ENCODE measurements around the gene HDLBP. TPM values are rescaled to one million over a fixed set of nuclear protein-coding genes. Genes with fewer than 3 reads are reported as not detected.

The HDLBP gene
- total RNA-seq, 1 experiment from 2014 or later, result 510 TPM

DNA sequence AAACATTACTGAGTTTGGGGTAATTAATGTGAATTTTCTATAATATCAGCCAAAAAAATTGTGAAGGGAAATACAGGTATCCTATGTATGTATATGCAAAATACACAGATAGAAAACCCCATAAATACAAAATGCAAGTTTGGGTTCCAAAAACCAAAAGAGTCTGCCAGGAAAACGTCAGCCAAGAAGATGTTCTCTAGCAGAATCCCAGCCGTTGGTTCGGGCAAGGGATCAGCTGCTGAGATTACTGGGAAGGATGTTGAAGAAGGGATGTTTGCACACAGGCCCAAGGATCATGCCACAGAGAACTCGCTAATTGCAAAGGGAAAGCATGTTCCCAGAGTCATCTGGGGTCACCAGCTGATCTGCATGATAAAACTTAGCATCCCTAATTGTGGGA is 136.5 kb downstream of the HDLBP start:
- ChIA-PET CTCF (no interaction called here), POLR2A (ENCODE audit: low non-redundant PET) (no interaction called here)
- intact Hi-C loops (cut with micrococcal nuclease; ENCODE audit: unreplicated experiment), result no loop called here
- no TSS peak for BruUV-seq (replicated peaks)
- Histone ChIP-seq H3K27me3 (replicated peaks; ENCODE audit: insufficient read depth, low read depth, low read length, poor library complexity) (no peaks in the 10 kb centered on the region), H3K4me1 (ENCODE audit: insufficient read depth, low read length, poor library complexity, severe bottlenecking) (no peaks in the 10 kb centered on the region), H3K4me3 (ENCODE audit: low read depth, low read length, poor library complexity, severe bottlenecking) (no peak overlapping the region), H3K27ac (ENCODE audit: low read depth, low read length, poor library complexity, severe bottlenecking) (no peak overlapping the region), H3K9me3 (ENCODE audit: low read depth, low read length, poor library complexity, severe bottlenecking) (no peaks in the 10 kb centered on the region), H3K36me3 (ENCODE audit: insufficient read depth, low read length, poor library complexity, severe bottlenecking) (no peaks in the 10 kb centered on the region)
- DNase-seq (ENCODE audit: low spot score), result no peak
- TF ChIP-seq CTCF (conservative IDR thresholded peaks at IDR 0.05; ENCODE audit: low read depth, low read length), result no peak
- TF ChIP-seq EZH2 (IDR thresholded peaks at IDR 0.05; ENCODE audit: borderline replicate concordance, low read depth, low read length, poor library complexity, severe bottlenecking), result no peak

DNA sequence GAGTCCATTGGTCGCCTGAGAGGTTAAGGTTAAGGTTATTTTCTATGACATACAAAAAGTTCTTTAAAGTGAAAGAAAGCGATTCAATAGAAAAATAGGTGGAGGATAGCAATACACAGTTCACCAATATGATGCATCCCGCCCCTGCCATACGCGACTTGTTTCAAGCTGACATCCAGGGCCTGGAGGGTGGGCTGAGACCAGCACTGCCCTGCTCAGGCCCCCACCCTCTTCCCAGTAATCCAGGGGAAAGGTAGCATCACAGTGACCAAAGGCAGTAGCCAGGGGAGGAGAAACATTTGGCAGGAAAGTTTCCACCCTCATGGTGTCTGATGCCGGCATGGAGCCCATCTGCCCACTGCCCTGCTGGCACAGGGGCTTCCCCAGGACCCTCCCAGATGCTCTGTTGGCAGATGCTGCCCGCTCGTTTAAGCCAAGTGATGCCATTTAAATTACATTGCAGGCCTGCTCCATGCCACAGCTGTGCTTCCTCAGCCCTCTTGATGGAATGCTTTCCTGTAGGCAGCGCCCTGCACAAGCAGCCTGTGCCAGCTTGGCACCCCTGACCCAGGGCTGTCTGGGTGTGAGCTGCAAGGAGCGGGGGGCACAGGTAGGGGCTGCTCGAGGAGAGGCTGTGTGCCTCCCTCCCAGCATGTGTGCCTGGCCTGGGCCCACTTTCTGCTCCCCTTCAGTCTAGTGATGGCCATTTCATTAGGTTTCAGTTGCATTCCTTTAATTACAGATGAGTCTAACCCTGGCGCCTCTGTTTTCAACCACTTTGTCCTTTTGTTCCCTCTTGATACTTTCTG is 137.7 kb downstream of the HDLBP start:
- no peaks in the 10 kb centered on the region for H3K36me3 ChIP-seq (ENCODE audit: insufficient read depth, low read length, poor library complexity, severe bottlenecking)
- no TSS peak for BruUV-seq (replicated peaks)
- POLR2A ChIA-PET (ENCODE audit: low non-redundant PET), result no interaction called here

More for the DNA sequence above, 137.7 kb downstream of the HDLBP start:
- H3K27ac ChIP-seq (ENCODE audit: low read depth, low read length, poor library complexity, severe bottlenecking), result no peak overlapping the region
- no peak overlapping the region for H3K4me3 ChIP-seq (ENCODE audit: low read depth, low read length, poor library complexity, severe bottlenecking)
- CTCF ChIA-PET, result no interaction called here
- DNase-seq (ENCODE audit: low spot score), result no peak
- TF ChIP-seq EZH2 (IDR thresholded peaks at IDR 0.05; ENCODE audit: borderline replicate concordance, low read depth, low read length, poor library complexity, severe bottlenecking) (no peak), CTCF (conservative IDR thresholded peaks at IDR 0.05; ENCODE audit: low read depth, low read length) (no peak)
- no peaks in the 10 kb centered on the region for H3K4me1 ChIP-seq (ENCODE audit: insufficient read depth, low read length, poor library complexity, severe bottlenecking)
- intact Hi-C loops (cut with micrococcal nuclease; ENCODE audit: unreplicated experiment), result no loop called here
- no peaks in the 10 kb centered on the region for H3K27me3 ChIP-seq (replicated peaks; ENCODE audit: insufficient read depth, low read depth, low read length, poor library complexity)
- no peaks in the 10 kb centered on the region for H3K9me3 ChIP-seq (ENCODE audit: low read depth, low read length, poor library complexity, severe bottlenecking)

Other genes starting within 250 kb of the HDLBP start
- 39.4 and 39.8 TPM in 2 replicates for gene MTERF4, start 213.4 kb downstream of the HDLBP start, total RNA-seq (2021)
- gene PASK, start 166.2 kb downstream of the HDLBP start, total RNA-seq (2021), result 59.4 and 74.3 TPM in 2 replicates
- gene PPP1R7, start 165.2 kb downstream of the HDLBP start, total RNA-seq (2021), result 70.7 and 76.5 TPM in 2 replicates
- gene ANO7, start 127.0 kb downstream of the HDLBP start, total RNA-seq (2021), result 0.45 and 0.96 TPM in 2 replicates
- 342 and 360 TPM in 2 replicates for gene SEPTIN2, start 253 bp upstream of the HDLBP start, total RNA-seq (2021)
- gene FARP2, start 40.6 kb upstream of the HDLBP start, total RNA-seq (2021), result 53.3 and 72.1 TPM in 2 replicates
- gene STK25, start 192.9 kb upstream of the HDLBP start, total RNA-seq (2021), result 171 and 190 TPM in 2 replicates
- gene BOK, start 243.1 kb upstream of the HDLBP start, total RNA-seq (2021), result 2.7 and 4.0 TPM in 2 replicates